ENCODE measurements around the gene POTEF. TPM values are rescaled to one million over a fixed set of nuclear protein-coding genes. Genes with fewer than 3 reads are reported as not detected.
"Not testable (repeated sequence)": the region's sequence is repeated elsewhere in the genome, so short reads cannot be mapped to it uniquely, and the experiment has no call there.

Gene POTEF
- total RNA-seq = not detected

DNA sequence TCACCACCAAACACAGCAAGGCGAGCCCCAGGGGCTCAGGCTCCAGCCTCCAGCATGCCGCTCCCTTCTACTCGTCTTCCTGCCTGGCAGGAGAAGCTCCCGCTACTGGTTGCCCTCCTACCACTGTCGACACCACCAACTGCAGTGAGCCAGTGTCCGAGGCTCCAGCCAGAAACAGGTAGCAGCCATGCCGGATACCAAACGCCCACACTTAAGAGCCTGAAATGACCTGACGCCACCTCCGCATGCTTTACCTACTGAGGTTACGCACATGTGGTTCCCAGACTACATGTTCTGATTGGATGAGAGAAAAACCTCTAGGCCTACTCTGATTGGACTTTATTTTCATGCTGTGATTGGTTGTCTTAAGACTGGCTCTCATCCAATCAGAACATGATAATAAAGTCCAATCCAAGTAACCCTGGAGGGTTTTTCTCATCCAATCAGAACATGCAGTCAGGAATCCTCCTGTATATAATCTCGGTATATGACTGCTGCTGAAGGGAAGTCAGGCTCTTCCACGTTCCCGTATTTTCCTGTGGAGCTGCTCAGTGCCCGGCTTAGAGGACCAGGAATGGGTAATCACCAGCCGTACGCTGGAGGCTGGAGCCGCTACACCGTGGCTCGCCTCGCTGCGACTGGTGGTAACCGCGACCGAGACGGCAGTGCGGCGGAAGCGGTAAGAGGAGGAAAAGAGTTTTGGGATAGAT lies at the start of gene POTEF:
Gene POTEF, minus strand, starts transcription at position 103 of the 710 bp plus-strand sequence. CDS start 8,707 bp downstream, outside the sequence.
- H3K9me3 Mint-ChIP-seq; H3K4me1 Mint-ChIP-seq (ENCODE audit: low read depth); DNase-seq; CTCF ChIA-PET; H3K27ac Mint-ChIP-seq; H3K4me3 Mint-ChIP-seq; H3K36me3 Mint-ChIP-seq (ENCODE audit: low read depth); H3K27me3 Mint-ChIP-seq (ENCODE audit: low read depth); intact Hi-C loops (cut with micrococcal nuclease): not testable (repeated sequence)

DNA sequence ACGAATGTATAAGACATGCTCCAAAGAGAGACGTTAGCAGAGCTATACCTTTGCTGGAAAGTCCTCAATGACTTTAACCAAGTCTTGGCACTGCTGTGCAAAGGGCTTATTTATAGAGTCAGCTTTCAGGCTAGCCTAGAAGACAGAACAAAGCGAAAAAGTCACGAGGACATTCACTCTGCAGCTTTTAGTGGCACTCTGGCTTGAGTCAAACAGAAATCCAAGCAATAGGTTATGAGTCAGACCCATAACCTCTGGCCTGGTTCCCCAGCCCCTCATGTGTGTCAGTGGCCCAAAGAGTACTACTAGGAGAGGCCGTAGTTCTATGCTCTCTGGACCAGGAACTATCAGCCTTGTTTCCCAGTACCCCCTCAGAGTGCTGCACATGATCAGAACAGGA lies 45.8 kb upstream of the POTEF start:
- peaks cover 17% of the 10 kb centered on the region for H3K36me3 Mint-ChIP-seq (ENCODE audit: low read depth)
- intact Hi-C loops (cut with micrococcal nuclease); H3K9me3 Mint-ChIP-seq; DNase-seq; H3K27ac Mint-ChIP-seq; H3K27me3 Mint-ChIP-seq (ENCODE audit: low read depth); CTCF ChIA-PET; H3K4me3 Mint-ChIP-seq; H3K4me1 Mint-ChIP-seq (ENCODE audit: low read depth): not testable (repeated sequence)

DNA sequence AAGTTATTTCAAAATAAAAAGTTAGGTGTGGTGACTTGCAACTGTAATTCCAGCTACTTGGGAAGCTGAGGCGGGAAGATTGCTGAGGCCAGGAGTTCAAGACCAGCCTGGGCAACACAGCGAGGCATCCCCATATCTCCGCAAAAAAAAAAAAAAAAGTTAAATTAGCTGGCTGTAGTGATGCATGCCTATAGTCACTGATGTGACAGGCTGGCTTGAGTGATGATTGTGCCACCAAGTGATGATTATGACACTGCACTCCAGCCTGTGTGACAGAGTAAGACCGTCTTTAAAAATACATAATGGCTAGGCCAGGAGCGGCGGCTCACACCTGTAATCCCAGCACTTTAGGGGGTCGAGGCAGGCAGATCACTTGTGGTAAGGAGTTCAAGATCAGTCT lies 40.9 kb upstream of the POTEF start:
- CTCF ChIA-PET = no interaction called here
- Mint-ChIP-seq H3K27me3 (ENCODE audit: low read depth) (no peaks in the 10 kb centered on the region), H3K36me3 (ENCODE audit: low read depth) (peaks cover 26% of the 10 kb centered on the region), H3K9me3 (no peaks in the 10 kb centered on the region), H3K4me1 (ENCODE audit: low read depth) (no peaks in the 10 kb centered on the region), H3K4me3 (no peak overlapping the region), H3K27ac (no peak overlapping the region)
- intact Hi-C loops (cut with micrococcal nuclease) = no loop called here
- no peak for DNase-seq

DNA sequence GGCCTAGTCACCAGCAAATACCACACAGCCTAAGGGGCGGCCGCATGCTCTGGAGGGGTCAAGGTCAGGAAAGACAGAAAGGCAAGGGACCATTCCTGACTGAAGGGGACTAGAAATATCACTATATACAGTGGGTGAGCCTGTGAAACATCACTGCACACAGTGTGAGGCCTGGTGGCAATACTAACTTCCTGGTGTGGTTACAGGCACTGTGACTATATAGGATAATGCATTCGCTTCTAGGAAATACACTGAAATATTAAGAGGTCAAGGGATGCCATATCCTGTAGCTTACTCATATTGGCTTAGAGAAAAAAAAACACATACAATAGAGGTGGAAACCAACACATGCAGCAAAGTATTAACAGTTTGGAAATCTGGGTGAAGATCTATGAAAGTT lies 40.1 kb upstream of the POTEF start:
- H3K27me3 Mint-ChIP-seq (ENCODE audit: low read depth); intact Hi-C loops (cut with micrococcal nuclease); H3K4me3 Mint-ChIP-seq; H3K27ac Mint-ChIP-seq; H3K9me3 Mint-ChIP-seq; H3K4me1 Mint-ChIP-seq (ENCODE audit: low read depth); DNase-seq: not testable (repeated sequence)
- CTCF ChIA-PET = interaction anchor here (0.6 kb wide), 1 partner anchor 25 kb away, joined by 4 read pairs; no protein-coding TSS in a partner anchor
- H3K36me3 Mint-ChIP-seq (ENCODE audit: low read depth) = peaks cover 32% of the 10 kb centered on the region

DNA sequence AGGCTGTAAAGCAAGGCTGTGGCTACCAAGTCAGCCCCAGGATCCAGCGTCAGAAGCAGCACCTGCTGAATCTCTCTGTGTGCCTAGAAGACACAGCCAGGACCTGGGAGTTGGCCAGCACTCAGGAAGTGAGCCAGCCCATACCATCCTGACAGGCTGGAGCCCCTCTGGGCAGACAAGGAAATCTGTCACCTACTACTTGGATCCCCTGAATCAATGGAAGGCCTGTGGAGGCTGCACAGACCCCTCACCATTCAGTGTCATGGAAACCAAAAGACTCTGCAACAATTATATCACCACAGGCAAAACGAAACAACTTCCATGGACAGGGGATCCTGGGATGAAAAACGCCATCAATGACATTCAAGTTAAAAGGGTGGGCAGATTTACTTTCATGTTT lies 37.6 kb upstream of the POTEF start:
- H3K9me3 Mint-ChIP-seq; intact Hi-C loops (cut with micrococcal nuclease); H3K27ac Mint-ChIP-seq; H3K27me3 Mint-ChIP-seq (ENCODE audit: low read depth); CTCF ChIA-PET; H3K4me1 Mint-ChIP-seq (ENCODE audit: low read depth); DNase-seq; H3K4me3 Mint-ChIP-seq: not testable (repeated sequence)
- peaks cover 28% of the 10 kb centered on the region for H3K36me3 Mint-ChIP-seq (ENCODE audit: low read depth)

DNA sequence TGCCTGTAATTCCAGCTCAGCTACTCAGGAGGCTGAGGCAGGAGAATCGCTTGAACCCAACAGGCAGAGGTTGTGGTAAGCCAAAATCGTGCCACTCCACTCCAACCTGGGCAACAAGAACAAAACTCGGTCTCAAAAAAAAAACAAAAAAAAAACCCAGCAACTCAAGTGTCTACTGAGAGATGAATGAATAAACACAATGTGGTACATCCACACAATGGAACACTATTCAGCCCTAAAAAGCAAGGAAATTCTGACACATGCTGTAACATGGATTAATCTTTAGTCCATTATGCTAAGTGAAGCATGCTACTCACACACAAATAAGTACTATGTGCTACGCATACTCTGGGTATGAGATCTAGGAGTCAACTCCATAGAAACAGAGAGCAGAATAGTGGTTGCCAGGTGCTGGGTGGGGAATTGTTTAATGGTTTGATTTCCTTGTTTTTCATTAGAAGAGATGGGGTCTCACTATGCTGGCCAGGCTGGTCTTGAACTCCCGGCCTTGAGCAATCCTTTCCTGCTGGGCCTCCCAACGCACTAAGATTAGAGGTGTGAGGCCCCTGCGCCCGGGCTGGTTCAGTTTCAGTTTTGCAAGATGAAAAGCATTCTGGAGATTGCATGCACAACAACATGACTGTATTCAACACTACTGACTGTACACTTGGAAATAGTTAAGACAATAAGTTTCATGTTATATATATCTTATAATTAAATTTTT lies 36.4 kb upstream of the POTEF start:
- CTCF ChIA-PET = no interaction called here
- no peaks in the 10 kb centered on the region for H3K9me3 Mint-ChIP-seq
- H3K36me3 Mint-ChIP-seq (ENCODE audit: low read depth) = peaks cover 25% of the 10 kb centered on the region
- intact Hi-C loops (cut with micrococcal nuclease) = no loop called here
- no peaks in the 10 kb centered on the region for H3K27me3 Mint-ChIP-seq (ENCODE audit: low read depth)
- DNase-seq = no peak
- H3K4me1 Mint-ChIP-seq (ENCODE audit: low read depth) = no peaks in the 10 kb centered on the region
- H3K4me3 Mint-ChIP-seq = no peak overlapping the region
- H3K27ac Mint-ChIP-seq = no peak overlapping the region

DNA sequence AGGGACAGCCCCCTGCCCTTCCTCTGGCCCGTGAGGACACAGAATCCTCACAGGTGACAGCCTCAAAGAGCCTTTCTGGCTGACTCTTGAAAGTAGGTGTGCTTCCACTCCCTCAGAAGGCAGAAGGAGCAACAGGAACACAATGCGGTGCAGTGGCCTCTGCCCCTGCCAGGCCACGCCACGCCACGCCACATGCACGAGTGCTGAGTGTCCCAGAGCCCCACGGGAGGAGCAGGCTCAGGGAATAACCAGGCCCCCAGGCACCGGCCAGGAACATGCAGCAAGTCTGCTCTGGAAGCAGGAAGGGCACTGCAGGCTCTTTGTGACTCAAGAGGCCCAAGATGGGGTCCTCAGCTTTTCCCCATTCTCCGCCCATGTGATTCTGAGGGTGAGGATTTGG lies 33.9 kb upstream of the POTEF start:
- Mint-ChIP-seq H3K27ac (no peak overlapping the region), H3K9me3 (no peaks in the 10 kb centered on the region), H3K36me3 (ENCODE audit: low read depth) (peaks cover 30% of the 10 kb centered on the region), H3K4me3 (no peak overlapping the region), H3K27me3 (ENCODE audit: low read depth) (no peaks in the 10 kb centered on the region), H3K4me1 (ENCODE audit: low read depth) (no peaks in the 10 kb centered on the region)
- no peak for DNase-seq
- CTCF ChIA-PET = no interaction called here
- intact Hi-C loops (cut with micrococcal nuclease) = no loop called here

DNA sequence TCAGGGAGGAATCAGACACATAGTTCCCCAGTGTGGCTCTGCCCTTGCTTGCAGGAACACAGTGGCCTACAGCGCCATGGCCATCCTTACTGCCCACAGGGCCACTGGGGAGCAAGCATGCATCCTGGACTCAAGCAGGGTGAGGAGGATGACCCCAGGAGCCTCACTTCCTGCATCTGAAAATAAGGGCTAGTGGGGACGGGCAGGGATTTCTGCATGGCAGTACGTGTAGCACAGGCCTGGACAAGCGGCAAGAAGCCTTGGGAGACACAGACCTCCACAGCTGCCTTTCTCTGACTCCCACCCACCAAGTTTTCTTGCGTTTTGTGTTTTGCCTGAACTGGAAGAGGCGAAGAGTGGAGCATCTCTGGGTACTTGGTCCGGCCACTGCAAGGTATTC lies 33.5 kb upstream of the POTEF start:
- DNase-seq; CTCF ChIA-PET; H3K4me1 Mint-ChIP-seq (ENCODE audit: low read depth); H3K27me3 Mint-ChIP-seq (ENCODE audit: low read depth); intact Hi-C loops (cut with micrococcal nuclease); H3K4me3 Mint-ChIP-seq; H3K9me3 Mint-ChIP-seq; H3K27ac Mint-ChIP-seq: not testable (repeated sequence)
- peaks cover 26% of the 10 kb centered on the region for H3K36me3 Mint-ChIP-seq (ENCODE audit: low read depth)

DNA sequence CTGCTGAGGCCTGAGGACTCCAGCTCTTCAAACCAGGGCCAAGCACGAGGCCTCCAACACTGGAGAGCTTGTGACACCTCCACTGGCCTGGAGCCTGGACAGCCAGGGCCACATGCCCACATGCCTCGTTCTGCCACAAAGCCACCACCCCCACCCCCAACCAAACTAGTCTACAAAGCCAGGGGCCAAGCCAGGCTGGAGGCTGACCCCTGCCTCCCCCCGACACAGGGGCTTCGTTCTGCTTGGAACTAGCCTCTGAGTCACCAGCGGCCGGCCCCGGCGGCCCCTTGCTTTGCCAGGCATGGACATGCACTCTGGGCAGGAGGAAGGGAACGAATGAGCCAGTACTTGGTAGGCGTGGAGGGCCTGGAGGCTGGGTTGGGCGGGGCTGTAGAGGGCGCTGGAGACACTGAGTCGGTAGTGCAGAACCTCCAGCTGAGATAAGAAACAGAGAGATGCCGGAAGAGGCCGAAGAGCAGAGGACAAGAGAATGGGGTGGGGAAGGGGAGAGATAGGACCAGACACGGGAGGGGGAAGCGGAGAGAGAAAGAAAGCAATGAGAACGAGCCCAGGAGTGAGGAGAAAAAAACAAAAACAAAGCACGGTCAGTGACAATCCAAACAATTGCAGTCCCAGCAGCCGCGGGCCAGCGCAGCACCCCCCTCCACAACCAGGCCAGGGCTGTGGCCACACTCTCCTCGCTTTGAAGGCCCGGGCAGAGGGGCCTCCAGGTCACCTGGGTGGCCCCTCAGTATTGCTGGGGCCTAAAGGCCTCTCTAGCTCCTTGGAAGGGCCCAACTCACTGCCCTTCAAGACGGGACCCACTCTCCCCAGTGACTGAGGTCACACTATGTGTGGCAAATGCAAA lies 32.0 kb upstream of the POTEF start:
- H3K27ac Mint-ChIP-seq; intact Hi-C loops (cut with micrococcal nuclease); CTCF ChIA-PET; H3K9me3 Mint-ChIP-seq; H3K27me3 Mint-ChIP-seq (ENCODE audit: low read depth); DNase-seq; H3K4me1 Mint-ChIP-seq (ENCODE audit: low read depth); H3K4me3 Mint-ChIP-seq: not testable (repeated sequence)
- H3K36me3 Mint-ChIP-seq (ENCODE audit: low read depth) = peaks cover 18% of the 10 kb centered on the region

DNA sequence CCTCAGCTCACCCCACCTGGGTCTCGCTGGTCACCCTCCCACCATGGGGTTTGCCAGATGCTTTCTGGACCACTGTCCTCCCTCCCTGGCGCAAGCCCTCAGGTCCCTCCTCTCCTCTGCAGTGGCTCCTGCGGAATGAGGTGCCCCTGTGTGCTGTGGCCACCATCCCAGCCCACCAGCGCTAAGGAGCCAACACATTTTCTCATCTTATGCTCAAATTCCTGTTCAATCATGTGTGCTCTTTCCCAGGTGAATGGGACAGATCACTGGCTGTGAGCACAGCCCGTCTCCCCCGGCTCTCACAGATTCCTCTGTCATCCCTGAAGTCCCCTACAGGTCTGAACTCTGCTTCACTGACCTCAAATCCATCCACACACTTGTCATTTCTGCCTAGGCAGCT lies 31.1 kb upstream of the POTEF start:
- no peak for DNase-seq
- H3K27me3 Mint-ChIP-seq (ENCODE audit: low read depth) = no peaks in the 10 kb centered on the region
- intact Hi-C loops (cut with micrococcal nuclease) = no loop called here
- H3K9me3 Mint-ChIP-seq = no peaks in the 10 kb centered on the region
- peaks cover 14% of the 10 kb centered on the region for H3K36me3 Mint-ChIP-seq (ENCODE audit: low read depth)
- H3K4me1 Mint-ChIP-seq (ENCODE audit: low read depth) = no peaks in the 10 kb centered on the region
- no peak overlapping the region for H3K4me3 Mint-ChIP-seq
- CTCF ChIA-PET = no interaction called here
- H3K27ac Mint-ChIP-seq = no peak overlapping the region

DNA sequence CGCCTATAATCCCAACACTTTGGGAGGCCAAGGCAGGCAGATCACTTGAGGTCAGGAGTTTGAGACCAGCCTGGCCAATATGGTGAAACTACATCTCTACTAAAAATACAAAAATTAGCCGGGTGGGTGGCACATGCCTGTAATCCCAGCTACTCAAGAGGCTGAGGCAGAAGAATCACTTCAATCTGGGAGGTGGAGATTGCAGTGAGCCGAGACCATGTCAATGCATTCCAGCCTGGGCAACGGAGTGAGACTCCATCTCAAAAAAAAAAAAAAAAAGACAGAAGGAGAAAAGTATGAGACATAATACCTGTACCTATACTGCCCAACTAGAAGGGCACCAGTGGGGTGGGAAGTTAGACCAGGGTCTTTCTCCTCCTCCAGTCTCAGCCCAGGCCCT lies 30.4 kb upstream of the POTEF start:
- H3K27me3 Mint-ChIP-seq (ENCODE audit: low read depth); H3K4me3 Mint-ChIP-seq; DNase-seq; H3K9me3 Mint-ChIP-seq; CTCF ChIA-PET; H3K27ac Mint-ChIP-seq; H3K4me1 Mint-ChIP-seq (ENCODE audit: low read depth); H3K36me3 Mint-ChIP-seq (ENCODE audit: low read depth): not testable (repeated sequence)
- intact Hi-C loops (cut with micrococcal nuclease) = loop anchor here (10.0 kb wide), 1 partner anchor 175 kb away; no protein-coding TSS in a partner anchor

DNA sequence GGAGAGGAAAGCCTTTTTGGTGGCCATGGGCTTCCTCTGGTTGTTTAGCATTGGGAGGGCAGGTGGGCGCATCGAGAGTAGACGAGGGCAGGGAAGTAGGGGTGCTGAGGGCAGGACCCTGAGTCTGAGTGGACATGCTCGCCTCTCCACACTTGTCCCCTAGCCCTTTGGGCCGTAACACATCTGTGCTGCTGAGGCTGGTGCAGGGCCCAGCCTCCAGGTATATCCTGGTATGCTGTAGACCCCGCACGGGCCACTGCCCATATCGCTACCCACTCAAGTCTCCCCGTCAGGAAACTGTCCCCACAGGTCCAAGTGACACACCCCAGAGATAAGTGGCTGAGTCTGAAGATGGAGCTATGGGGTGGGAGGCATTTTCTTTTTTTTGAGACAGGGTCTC lies 29.6 kb upstream of the POTEF start:
- H3K9me3 Mint-ChIP-seq = no peaks in the 10 kb centered on the region
- no peaks in the 10 kb centered on the region for H3K4me1 Mint-ChIP-seq (ENCODE audit: low read depth)
- H3K4me3 Mint-ChIP-seq = no peak overlapping the region
- no peaks in the 10 kb centered on the region for H3K27me3 Mint-ChIP-seq (ENCODE audit: low read depth)
- CTCF ChIA-PET = no interaction called here
- DNase-seq = no peak
- intact Hi-C loops (cut with micrococcal nuclease) = loop anchor here (10.0 kb wide), 1 partner anchor 176 kb away; no protein-coding TSS in a partner anchor
- no peak overlapping the region for H3K27ac Mint-ChIP-seq
- peaks cover 11% of the 10 kb centered on the region for H3K36me3 Mint-ChIP-seq (ENCODE audit: low read depth)

Data from activated naive CD4-positive, alpha-beta T cell treated with anti-CD3 and anti-CD28 coated beads for 36 hours (primary cell).